HG03571 (cell line): ENCODE data around the gene CLIP1.

Experiments
- ATAC-seq: cut with Tn5 transposase; IDR thresholded peaks from one replicate; pipeline ENCODE4 v1.9.1; 2021; ENCODE audit not compliant: unreplicated experiment

Gene CLIP1

DNA sequence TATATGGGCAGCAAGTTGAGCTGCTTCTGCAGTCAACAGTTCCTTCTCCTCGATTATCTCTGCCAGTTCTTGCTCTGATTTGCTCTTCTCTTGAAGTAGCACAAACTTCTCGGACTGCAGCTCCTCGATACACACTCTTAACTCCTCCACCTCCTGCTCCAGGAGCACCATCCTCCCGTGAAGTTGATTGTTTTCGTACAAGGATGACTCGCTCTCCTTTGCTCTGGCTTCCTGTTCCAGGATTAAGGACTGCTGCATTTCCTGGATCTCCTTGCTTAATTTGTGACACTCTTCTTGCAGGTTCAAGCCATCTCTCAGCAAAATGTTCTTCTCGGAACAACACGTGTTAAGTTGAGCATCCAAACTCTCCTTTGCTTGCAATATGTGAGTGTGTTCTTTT lies 100.0 kb downstream of the CLIP1 start:
- ATAC-seq: no peak

DNA sequence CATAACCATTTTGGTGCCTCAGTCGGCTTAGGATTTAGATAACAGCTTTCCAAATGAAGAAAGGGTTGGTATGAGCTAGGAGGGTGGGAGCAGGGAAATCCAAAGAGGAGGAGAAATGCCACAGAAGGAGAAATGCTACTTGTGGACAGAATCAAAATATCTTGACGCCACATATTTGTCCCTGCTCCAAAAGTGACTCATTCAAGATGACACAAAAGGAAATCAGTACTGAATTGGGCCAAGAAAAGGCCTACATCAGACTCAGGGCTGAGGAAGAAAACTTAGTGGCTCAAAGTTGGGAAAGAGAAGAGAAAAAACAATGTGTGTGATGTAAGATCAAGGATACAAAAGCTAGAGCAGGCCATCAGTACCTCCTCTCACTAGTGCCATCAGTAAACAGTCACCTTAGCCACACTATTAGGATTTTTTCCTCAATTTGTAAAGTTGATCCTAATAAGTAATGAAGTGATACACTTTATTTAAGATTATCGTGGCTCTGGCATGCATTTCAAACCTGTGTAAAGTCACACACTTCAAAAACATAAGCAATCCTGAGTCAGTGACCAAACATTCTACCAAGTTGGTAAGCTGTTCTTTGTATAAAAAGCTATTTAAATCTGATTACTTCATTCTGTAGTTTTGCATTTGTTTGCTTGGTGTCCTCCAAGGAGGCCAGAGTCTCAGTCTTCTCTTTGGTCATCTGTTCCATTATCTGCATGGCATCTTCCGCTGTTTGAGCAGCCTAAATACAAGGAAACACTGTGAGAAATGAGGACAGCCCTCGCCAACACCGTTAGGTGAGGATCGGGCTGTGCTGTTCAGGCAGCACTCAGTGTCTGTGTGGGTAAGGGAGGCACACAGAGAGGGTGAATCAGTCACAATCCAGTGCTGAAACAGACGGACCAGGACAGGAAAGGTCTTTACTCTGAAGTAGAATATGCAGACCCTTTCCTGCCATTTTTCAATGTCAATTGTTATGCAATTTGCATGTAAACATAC lies 103.6 kb downstream of the CLIP1 start:
- ATAC-seq: no peak

DNA sequence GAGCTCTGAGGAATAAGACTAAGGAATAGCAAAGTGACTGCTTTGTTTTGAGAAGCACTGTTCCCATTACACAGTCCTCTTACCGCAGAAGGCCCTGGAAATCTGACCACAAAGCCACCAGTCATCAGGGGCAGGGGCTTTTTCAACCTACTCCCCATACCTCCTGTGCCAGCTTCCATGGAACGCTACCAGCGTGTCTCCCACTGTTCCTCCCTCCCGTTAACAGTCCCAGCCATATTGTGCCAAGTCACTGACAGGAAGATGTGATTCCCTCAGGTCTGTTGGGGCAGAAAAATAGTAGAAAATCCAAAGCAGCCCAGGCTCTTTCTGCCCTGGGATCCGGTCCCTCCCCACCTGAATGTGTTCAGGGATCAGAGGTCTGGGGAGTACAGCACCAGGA lies 109.5 kb downstream of the CLIP1 start:
- no peak for ATAC-seq

DNA sequence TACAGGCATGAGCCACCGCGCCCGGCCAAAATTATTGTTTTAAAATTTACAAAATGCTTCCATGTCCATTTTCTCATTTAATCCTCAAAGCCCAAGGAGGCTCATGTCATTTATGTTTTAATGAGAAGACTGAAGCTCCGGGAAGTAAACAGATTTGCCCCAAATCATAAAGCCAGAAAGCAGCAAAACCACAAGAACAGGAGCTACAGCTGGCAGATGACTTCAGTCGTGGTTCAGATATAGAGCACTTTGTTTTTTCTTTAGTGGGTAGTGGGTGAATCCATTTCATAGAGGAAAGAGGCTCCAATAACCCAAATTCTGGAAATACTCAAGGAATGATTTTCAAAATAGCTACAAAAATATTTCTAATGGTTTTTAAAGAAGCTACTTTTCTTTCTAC lies 110.8 kb downstream of the CLIP1 start:
- no peak for ATAC-seq

DNA sequence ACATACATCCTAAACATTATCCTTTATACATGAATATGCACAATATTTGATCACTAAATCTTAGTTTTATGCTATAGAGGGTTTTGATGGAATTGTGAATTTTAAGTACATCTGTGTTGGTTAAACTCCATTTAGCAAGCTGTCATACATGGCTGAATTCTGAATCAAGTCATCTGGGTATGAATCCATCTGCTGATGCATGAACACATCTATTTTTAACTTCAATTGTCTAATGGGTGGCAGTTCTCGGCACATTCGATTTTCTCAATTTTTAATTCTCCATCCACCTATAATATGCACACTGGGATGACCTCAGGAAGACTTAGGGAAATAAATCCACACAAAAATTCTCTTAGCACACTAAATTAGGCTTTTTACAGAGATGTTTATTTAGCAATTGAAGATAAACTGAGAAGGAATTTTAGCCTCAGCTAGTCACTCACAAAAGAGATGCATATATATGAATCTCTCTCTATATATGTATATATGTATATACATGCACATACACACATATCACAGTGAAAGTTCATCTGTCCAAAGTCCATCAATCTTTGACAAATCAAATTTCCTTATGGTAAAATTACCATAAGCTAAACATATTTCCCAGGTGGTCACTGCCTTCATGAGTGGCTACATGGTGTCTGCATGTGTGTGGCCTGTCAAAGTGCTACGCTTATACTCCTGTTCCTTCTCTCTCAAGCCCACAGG lies 111.7 kb downstream of the CLIP1 start:
- no peak for ATAC-seq

DNA sequence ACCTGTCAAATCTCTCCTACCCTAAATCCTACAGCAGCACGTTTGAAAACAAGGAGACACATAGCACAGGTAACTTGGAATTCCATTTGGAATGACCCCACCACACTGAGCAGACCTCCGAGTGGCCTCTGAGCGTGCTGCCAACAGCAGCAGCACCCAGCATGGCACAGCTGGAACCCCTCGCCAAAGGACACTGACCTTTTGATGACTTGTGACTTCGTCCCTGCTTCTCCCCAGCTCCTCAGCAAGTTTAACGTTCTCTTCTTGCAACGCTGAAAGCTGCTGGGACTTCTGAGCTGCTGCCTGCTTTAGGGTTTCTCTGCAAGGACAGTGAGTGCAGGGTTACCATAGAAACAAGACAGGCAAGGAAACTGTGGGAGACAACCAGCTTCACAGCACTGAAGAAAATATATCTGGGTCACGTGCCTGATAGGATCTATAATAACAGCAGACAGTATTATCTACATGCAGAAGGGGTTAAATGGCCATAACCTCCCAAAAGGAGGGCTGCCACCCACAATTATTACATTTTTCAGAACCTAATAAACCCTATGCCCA lies 112.8 kb downstream of the CLIP1 start:
- ATAC-seq: no peak

DNA sequence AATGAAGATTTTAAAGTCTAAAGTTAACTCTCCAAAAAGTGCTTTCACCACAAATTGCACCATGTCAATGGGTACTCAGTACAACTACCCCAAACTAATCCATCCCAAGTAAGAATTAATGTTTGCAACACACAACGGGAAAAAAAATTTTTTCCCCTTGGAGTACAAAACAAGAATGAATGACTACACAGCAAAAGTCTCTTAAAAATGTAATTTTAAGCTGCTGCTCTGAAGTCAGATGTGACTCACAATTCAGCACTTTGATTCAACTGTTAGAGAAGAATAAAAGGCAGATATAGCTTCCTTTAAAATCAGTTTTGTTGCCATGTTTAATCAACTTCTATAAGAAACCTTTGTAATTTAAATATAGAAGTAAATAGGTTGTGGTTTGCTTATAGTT lies 113.7 kb downstream of the CLIP1 start:
- no peak for ATAC-seq

DNA sequence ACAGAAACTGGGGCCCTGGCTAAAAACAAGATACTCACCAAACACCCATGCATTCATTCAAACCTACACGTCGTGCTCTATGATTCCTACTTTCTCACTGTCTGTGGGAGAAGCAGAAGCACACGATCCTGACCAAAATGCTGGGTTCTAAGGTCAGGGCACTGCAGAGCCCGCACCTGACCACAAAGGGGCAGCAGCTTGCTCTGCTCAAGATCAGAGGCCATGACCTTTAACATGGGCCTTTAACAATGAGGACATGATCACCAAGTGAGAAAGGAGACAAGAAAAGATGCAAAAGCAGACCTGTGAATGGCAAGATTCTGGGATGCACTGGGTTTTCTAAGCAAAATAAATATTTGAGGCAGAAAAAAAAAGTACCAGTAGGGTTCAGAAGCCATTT lies 116.1 kb downstream of the CLIP1 start:
- ATAC-seq: no peak

DNA sequence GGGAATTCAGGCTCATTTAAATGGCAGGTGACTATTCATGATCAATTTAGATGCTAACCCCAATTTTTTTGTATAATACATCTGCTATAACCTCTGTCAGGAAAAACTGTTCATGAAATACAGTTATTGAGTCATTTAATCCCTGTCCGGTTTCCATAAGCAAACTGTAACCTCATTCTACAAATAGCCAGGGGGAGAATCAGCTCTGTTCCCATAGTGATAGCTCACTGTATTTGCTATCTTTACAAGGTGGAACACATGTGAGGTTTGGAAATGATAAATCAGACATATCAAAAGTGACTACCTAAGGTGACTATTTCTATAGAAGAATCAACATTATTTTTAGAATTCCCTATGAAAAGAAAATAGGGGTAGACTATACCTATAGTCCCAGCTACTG lies 117.5 kb downstream of the CLIP1 start:
- ATAC-seq: no peak

DNA sequence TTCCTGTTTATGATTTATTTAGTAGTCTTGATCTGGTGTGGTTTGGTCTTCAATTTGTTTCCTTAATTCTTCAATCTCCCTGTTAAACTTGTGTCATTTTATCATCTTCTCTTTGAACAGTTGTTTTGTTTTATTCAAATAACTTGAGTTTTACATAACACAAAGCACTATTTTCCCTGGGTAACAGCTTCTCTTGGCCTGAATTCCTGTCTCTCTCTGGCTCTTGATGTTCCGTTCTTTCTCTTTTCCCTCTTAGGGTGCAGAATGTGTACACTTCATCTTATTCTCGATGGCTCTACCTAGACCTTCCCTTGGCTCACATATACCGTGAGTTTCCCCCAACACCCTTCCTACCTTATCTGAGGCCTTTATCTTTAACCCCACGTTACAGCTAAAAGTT lies 119.4 kb downstream of the CLIP1 start:
- no peak for ATAC-seq

DNA sequence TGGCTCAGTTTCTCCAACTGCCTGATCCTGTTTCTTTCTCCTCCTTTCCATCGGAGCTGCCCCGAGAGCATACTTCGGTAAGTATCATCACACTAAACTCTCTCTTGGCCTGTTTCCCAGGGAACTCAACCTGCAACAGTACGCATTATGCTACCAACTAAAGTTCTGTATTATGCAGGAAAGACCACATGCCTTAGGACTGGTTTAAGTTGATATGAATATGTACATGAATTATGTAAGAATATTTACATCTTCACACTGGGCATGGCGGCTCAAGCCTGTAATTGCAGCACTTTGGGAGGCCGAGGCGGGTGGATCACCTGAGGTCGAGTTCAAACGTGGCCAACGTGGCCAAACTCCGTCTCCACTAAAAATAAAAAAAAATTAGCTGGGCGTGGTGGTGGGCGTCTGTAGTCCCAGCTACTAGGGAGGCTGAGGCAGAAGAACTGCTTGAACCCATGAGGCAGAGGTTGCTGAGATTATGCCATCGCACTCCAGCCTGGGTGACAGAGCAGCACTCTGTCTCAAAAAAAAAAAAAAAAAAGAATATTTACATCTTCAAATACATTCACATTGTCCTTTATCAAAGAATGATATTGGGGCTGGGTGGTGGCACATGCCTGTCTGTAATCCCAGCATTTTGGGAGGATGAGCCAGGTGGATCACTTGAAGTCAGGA lies 124.3 kb downstream of the CLIP1 start:
- no peak for ATAC-seq

DNA sequence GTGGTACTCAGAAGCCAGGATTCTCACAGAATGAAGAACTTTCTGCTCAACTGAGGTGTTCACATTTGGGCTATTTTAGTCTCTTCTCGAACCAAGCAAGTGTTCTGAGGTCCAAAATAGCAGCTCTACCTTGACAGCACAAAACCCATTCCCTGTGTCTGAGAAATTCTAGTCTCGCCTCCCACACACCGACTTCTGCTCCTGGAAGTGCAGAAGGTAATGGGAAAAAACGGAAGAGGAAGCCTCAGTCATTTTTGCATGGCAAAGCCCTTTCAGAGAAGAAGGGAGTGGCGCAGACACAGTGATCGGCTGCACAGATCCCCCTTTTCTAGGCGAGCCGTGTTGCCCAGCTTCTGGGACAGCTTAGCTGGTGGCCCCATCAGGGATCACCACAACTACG lies 125.0 kb downstream of the CLIP1 start:
- ATAC-seq: no peak

DNA sequence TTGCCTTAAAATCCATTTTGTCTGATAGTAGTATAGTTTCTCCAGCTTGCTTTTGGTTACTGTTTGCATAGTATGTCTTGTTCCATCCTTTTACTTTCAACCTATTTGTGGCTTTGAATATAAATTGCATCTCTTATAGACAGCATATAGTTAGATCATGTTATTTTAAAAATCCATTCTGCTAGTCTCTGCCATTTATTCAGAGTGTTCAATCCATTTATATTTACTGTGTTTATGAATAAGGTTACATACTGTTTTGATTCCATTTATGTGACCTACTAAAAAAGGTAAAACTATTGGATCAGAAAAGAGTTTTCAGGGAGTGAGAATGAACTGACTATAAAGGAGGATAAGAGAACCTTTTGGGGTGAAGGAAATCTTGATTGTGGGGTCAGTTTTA lies 126.6 kb downstream of the CLIP1 start:
- no peak for ATAC-seq

DNA sequence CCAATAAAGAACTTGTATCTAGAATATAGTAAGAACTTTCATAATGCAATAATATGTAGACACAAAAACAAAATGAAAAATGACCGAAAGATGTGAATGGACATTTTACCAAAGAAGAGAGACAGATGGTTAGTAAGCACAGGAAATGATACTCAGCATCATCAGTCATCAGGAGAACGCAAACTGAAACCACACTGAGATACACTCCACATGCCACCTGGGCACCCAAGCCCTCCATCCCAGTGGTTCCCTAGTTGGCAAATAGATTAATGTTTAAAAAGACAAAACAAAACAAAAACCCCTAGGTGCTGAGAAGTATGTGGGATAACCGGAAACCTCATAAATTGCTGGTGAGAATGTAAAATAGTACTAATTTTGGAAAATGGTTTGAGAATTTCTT lies 129.4 kb downstream of the CLIP1 start:
- no peak for ATAC-seq

DNA sequence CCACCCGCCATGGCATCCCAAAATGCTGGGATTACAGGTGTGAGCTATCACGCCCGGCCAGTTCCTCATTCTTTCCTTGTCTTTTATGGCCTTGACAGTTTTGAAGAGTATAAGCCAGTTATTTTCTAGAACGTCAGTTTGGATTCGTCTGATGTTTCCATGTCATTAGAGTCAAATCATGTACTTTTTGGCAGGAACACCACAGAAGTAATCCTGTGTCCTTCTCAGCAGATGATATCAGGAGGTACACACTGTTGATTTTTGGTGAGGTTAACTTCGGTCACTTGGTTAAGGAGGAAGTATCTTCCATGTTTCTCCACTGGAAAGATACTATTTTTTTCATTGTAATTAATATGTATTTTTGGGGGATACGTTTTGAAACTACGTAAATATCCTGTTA lies 131.0 kb downstream of the CLIP1 start:
- no peak for ATAC-seq

DNA sequence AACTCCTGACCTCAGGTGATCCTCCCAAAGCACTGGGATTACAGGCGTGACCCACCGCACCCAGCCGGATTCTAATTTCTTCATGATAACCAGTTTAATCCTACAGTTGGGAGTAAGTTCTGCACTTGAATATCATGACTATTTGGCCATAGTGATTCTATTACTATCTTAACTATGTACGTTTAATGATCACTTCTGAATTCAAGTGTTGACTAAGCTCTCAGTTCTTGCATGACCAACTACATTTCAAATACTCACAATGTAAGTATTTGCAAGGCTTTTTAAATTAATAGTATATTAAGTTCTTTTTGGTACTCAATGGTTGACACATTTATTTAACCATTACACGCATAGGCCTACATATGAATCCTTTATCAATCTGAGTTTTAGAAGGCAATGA lies 138.8 kb downstream of the CLIP1 start:
- no peak for ATAC-seq

DNA sequence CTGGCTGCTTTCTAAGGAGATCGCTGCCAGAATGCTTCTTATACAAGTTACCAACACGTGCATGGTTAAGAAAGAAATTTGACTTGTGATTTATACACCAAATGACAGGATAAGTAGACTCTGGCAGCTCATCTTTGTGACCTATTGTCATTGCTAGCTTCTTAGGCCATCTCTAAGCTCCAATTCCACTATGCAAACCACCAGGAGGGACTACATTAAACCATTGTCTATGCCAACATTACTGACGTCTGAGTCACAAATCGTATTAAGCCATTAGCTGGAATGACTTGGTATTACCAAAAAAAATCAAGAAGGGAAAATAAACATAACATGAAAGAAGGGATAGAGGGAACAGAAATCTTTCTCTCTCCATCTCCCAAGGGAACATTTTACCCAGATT lies 140.4 kb downstream of the CLIP1 start:
- no peak for ATAC-seq

DNA sequence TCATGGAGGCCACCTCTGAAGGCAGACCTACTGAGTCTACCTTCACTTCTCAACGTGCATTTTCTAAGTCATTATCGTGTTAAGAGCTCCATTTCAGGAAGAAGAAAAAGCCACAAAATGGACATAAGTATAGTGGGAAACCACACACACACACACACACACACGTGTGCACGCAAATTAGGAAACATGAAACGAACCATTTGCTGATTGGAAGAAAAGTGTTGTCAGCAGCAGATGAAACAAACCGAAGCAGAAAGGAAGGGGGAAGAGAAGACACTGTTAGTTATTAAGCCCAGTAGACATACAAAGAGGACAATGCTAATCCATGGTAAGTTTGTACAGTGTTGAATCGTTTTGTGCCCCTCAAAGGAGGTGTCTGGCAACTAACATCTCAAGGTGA lies 146.2 kb downstream of the CLIP1 start:
- ATAC-seq: no peak

DNA sequence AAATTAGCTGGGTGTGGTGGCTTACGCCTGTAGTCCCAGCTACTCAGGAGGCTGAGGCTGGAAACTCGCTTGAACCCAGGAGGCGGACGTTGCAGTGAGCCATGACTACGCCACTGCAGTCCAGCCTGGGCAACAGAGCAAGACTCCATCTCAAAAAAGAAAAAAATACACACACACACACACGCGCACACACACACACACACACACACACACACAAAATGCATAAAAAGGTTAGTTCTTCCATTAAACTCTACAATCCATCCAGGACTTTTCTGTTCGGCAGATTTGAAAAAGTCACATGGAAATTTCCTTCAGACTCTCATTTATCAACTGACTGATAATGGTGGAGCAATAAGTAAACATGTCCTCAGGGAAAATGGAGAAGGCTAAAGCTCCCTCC lies 147.0 kb downstream of the CLIP1 start:
- ATAC-seq: no peak

DNA sequence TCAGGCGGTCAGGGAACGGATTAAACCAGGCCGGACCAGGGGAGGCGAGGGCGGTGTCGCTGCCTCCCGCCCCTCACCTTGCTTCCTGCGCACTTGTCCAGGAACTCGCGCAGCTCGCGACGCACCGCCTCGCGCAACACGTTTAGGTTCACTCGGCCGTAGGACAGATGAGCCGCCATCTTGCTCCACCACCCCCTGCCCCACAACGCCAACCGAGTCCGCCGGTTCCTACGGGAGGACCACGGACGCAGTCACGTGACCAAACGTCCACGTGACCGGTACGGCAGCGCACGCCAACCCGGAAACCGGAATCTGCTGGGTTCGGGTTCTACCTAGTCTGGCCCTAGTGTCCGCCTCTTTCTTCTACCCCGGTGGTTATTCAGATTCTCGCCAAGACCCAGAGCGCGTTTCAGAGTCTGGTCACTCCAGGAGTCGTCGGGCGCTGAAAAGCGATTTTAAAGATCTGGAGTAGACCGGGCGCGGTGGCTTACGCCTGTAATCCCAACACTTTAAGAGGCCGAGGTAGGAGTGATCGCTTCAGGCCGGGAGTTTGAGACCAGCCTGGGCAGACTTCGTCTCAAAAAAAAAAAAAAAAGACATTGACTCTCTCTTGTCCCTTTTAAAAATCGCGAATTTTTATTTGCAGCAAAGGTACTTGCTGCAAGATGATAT lies 156.1 kb downstream of the CLIP1 start, which contains the start of gene VPS33A:
TSS of gene VPS33A (minus strand) at position 265 of the 672 bp plus-strand sequence. CDS start at position 179, 86 bp downstream.
- peak; percentile 73 for ATAC-seq

DNA sequence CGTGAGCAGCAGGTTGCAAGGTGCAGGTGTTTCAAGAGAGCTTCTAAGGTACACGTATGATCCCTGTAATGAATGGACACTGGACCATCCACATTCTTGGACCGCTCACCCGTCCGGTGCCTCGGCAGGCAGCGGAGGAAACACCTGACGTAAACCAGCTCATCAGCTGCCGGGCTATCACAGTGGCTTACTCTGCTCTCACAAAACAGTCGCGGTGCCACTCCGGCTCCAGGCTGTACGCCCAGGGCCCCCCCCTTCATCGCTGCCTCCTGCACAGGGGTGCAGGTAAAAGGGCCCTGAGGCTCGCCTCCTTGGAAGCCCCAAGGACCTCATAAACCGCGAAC lies 156.6 kb downstream of the CLIP1 start:
- peak; percentile 30 for ATAC-seq
